Skeletal muscle satellite cell (primary cell): Measurements from ENCODE around the gene RRP9. TPM values are rescaled to one million over a fixed set of nuclear protein-coding genes. Genes with fewer than 3 reads are reported as not detected.
"Not testable (repeated sequence)": the region's sequence is repeated elsewhere in the genome, so short reads cannot be mapped to it uniquely, and the experiment has no call there.

ENCODE experiments used
- H3K27me3 ChIP-seq: 2 replicates; pipeline ENCODE4 v1.7.0; 2013; ENCODE audit warnings: low read length; ENCODE audit not compliant: control insufficient read depth, insufficient read depth
- H3K36me3 ChIP-seq: 2 replicates; pipeline ENCODE4 v1.7.0; 2013; ENCODE audit warnings: mild to moderate bottlenecking, control low read depth, low read length; ENCODE audit not compliant: insufficient read depth
- H3K4me1 ChIP-seq: 2 replicates; pipeline ENCODE4 v1.7.0; 2013; ENCODE audit warnings: low read length; ENCODE audit not compliant: control insufficient read depth, insufficient read depth
- H3K4me2 ChIP-seq: 2 replicates; pipeline ENCODE4 v1.7.0; 2013; ENCODE audit warnings: mild to moderate bottlenecking, low read length
- H3K4me3 ChIP-seq: 2 replicates; pipeline ENCODE4 v1.7.0; 2013; ENCODE audit warnings: low read length
- H3K9ac ChIP-seq: 2 replicates; pipeline ENCODE4 v1.7.0; 2013; ENCODE audit warnings: mild to moderate bottlenecking, low read depth, low read length, moderate library complexity
- H3K9me3 ChIP-seq: replicated peaks from 2 replicates; pipeline ENCODE4 v1.7.0; 2013; ENCODE audit warnings: mild to moderate bottlenecking, control low read depth, low read length
- total RNA-seq: library from RNA; depleted of rRNA; stranded (reverse); fragments of >200 nt; gene quantifications from 2 replicates; pipeline ENCODE4 v1.2.3, GENCODE V29; 2012; rRNA removed

Gene RRP9, protein sequence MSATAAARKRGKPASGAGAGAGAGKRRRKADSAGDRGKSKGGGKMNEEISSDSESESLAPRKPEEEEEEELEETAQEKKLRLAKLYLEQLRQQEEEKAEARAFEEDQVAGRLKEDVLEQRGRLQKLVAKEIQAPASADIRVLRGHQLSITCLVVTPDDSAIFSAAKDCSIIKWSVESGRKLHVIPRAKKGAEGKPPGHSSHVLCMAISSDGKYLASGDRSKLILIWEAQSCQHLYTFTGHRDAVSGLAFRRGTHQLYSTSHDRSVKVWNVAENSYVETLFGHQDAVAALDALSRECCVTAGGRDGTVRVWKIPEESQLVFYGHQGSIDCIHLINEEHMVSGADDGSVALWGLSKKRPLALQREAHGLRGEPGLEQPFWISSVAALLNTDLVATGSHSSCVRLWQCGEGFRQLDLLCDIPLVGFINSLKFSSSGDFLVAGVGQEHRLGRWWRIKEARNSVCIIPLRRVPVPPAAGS
- total RNA-seq: 46.5 and 56.0 TPM in 2 replicates

DNA sequence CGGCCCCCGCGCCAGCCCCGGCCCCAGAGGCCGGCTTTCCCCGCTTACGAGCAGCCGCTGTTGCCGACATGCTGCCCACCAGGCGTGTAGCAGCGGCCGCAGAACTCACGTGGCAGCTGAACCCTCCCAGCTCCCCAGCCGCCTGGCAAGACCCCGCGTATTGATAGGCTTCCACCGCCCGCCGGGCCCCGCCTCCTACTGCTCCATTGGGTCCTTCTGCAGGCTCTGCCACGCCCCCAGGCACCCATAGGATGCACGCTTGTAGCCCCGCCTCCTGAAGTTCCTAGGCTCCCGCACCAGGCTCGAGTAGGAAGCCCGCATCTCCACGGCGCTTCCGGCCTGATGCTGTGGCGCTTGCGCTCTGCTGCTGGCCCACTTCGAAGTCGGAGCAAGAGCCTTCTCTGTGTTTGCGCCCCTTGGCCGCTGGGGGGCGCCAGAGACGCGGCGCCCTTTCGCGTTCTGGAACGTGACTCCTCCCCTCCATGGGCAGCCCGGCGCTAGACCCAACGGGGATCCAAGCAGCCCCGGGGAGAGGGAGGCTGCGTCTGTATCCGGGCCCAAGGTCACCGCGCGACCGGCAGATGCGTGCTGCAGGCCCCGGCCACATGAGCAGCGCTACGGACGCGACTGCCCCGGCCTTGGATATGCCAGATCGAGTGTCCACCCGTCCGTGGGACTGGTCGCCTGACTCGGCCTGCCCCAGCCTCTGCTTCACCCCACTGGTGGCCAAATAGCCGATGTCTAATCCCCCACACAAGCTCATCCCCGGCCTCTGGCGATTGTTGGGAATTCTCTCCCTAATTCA lies at the start of gene RRP9, which contains the start of gene PARP3:
TSS of gene RRP9 (minus strand) at position 107 of the 805 bp plus-strand sequence. CDS start at position 70, 37 bp downstream.
TSS of gene PARP3 (plus strand) at position 566 of the 805 bp plus-strand sequence. CDS start 993 bp downstream, outside the sequence.
- H3K9ac ChIP-seq: peak within 1 kb of the TSS; percentile 91
- H3K9me3 ChIP-seq: no peaks in the 10 kb centered on the region
- peaks cover 9% of the 10 kb centered on the region for H3K36me3 ChIP-seq
- H3K4me1 ChIP-seq: peaks cover 26% of the 10 kb centered on the region
- H3K27me3 ChIP-seq: no peaks in the 10 kb centered on the region
- peak within 1 kb of the TSS; percentile 90 for H3K4me3 ChIP-seq
- peak within 1 kb of the TSS; percentile 99 for H3K4me2 ChIP-seq

DNA sequence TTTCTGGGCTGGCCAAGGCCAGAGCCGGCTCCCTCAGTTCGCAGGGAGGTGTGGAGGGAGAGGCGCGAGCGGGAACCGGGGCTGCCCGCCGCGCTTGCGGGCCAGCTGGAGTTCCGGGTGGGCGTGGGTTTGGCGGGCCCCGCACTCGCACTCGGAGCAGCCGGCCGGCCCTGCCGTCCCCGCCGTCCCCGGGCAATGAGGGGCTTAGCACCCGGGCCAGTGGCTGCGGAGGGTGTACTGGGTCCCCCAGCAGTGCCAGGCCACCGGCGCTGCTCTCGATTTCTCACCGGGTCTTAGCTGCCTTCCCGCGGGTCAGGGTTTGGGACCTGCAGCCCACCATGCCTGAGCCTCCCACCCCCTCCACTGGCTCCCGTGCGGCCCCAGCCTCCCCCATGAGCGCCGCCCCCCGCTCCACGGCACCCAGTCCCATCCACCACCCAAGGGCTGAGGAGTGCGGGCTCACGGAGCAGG lies 48.8 kb upstream of the RRP9 start:
- H3K4me2 ChIP-seq, H3K27me3 ChIP-seq, H3K9me3 ChIP-seq, H3K9ac ChIP-seq, H3K4me3 ChIP-seq: not testable (repeated sequence)
- Histone ChIP-seq H3K36me3 (peaks cover 40% of the 10 kb centered on the region), H3K4me1 (peaks cover 22% of the 10 kb centered on the region)

DNA sequence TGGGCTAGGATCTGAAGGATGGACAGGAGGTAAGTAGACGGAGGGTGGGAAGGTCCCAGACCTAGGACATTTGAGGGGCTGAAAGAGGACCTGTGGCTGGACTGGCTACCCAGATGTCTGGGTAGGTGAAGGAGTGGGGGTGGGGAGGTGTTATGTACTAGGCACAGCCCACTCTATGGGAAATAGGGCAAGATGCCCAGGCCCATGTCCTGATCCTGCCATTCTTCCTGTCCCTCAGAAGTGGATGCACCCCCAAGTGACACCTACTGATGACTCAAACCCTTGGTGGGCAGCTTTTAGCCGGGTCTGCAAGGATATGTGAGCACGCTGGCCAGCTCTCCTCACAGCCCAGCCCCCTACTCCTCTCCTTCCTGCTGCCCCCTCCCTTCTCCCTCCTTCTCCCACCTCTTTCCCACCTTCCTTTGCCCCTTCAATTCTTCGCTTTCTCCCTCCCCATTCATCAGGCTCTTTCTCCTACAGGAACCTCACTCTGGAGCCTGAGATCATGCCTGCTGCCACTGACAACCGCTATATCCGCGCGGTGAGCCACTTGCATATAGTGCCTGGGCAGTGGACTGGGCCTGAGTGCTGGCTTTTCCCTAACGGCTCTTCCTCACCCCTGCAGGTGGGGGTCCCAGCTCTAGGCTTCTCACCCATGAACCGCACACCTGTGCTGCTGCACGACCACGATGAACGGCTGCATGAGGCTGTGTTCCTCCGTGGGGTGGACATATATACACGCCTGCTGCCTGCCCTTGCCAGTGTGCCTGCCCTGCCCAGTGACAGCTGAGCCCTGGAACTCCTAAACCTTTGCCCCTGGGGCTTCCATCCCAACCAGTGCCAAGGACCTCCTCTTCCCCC lies 46.8 kb upstream of the RRP9 start:
- Histone ChIP-seq H3K9ac (no peak overlapping the region), H3K4me1 (peaks cover 19% of the 10 kb centered on the region)

DNA sequence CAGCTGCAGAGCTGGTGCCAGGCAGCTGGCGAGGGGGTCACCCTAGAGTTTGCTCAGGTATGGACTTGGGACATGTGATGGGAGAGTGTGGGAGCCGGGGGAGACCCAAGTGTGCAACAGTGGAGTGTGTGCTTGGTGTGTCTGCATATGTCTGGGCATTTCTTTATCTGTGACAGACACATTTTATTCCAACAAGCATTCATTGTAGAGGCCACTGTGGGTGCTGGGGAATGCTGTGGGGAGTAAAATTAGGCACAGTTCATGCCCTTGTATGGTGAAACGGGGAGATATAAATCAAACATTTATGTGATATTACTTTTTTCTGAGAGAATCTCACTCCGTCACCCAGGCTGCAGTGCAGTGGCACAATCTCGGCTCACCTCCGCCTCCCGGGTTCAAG lies 45.9 kb upstream of the RRP9 start:
- no peaks in the 10 kb centered on the region for H3K27me3 ChIP-seq
- no peaks in the 10 kb centered on the region for H3K9me3 ChIP-seq
- no peak overlapping the region for H3K4me2 ChIP-seq
- no peak overlapping the region for H3K9ac ChIP-seq
- H3K36me3 ChIP-seq: peaks cover 14% of the 10 kb centered on the region
- peaks cover 17% of the 10 kb centered on the region for H3K4me1 ChIP-seq
- no peak overlapping the region for H3K4me3 ChIP-seq

More for the DNA sequence above, 46.8 kb upstream of the RRP9 start:
- Histone ChIP-seq H3K4me3 (no peak overlapping the region), H3K27me3 (no peaks in the 10 kb centered on the region), H3K4me2 (no peak overlapping the region), H3K9me3 (no peaks in the 10 kb centered on the region), H3K36me3 (peaks cover 22% of the 10 kb centered on the region)

DNA sequence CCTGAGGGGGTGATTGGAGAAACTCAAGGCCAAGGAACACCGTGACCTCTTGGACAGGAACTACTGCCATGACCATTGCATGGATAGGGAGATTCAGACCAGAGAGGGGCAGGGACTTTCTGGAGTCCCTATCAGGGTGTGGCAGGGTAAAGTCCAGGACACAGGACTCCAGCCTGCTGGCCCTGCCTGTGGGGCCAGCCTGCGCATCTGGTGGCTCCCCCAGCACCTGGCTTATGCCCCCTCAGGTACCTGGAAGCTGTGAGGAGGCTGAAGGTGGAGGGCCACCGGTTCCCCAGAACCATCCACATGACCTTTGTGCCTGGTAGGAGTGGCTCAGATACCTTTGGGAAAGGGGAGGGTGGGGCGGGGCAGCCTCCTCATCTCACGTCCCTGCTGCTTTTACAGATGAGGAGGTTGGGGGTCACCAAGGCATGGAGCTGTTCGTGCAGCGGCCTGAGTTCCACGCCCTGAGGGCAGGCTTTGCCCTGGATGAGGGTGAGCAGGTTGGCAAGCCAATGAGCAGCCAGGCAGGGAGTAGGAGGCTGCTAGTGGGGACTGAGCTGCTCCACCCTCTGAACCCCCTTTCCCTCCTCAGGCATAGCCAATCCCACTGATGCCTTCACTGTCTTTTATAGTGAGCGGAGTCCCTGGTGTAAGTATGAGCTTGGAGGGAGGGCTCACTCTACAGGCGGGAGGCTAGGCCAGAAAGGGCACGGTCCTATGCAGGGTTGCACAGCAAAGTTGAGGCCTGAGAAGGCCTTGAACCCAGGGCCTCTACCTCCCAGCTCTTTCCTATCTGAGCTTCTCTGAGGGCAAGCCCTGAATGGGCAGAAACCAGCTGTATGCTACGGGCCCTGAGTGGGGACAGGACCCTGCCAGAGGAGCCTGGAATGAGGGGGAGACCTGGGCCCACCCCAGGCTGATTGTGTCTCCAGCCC lies 44.6 kb upstream of the RRP9 start:
- H3K4me3 ChIP-seq: no peak overlapping the region

DNA sequence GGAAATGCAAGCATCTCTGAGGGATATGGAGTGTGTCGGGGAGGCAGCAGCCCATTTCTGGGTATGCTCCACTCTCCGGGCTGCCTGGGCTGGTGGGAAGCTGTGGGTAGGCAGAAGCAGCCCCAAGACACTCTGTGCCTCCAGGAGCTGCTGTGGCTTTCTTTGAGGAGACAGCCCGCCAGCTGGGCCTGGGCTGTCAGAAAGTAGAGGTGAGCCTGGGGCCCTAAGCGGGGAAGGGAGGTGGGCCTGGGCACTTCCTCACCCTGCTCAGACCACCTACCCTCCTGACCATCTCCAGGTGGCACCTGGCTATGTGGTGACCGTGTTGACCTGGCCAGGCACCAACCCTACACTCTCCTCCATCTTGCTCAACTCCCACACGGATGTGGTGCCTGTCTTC lies 43.4 kb upstream of the RRP9 start:
- H3K9me3 ChIP-seq: no peaks in the 10 kb centered on the region
- no peak overlapping the region for H3K9ac ChIP-seq
- H3K4me1 ChIP-seq: peaks cover 21% of the 10 kb centered on the region
- no peaks in the 10 kb centered on the region for H3K27me3 ChIP-seq
- no peaks in the 10 kb centered on the region for H3K36me3 ChIP-seq
- H3K4me3 ChIP-seq: no peak overlapping the region
- H3K4me2 ChIP-seq: no peak overlapping the region

More for the DNA sequence above, 44.6 kb upstream of the RRP9 start:
- no peak overlapping the region for H3K9ac ChIP-seq
- H3K9me3 ChIP-seq: no peaks in the 10 kb centered on the region
- peaks cover 1% of the 10 kb centered on the region for H3K36me3 ChIP-seq
- no peaks in the 10 kb centered on the region for H3K27me3 ChIP-seq
- peaks cover 21% of the 10 kb centered on the region for H3K4me1 ChIP-seq
- H3K4me2 ChIP-seq: no peak overlapping the region

DNA sequence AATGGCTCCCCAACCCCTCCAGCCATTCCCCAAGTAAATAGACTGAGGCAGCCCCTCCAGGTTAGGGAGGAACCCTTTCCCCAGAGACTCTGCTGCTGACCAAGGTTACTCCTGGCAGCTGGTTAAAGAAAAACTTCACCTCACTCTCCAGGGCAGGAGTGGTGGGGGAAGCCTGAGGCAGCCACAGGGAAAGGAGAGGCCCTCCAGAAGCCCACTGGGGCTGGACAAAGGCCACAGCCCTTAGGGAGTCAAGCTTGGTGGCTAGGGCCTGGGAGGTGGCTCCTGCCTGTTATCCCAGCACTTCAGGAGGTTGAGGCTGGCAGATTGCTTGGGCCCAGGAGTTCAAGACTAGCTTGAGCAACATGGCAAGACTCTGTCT lies 42.6 kb upstream of the RRP9 start:
- Histone ChIP-seq H3K4me3 (peak overlapping the region; percentile 73), H3K4me2 (peak overlapping the region; percentile 92)

DNA sequence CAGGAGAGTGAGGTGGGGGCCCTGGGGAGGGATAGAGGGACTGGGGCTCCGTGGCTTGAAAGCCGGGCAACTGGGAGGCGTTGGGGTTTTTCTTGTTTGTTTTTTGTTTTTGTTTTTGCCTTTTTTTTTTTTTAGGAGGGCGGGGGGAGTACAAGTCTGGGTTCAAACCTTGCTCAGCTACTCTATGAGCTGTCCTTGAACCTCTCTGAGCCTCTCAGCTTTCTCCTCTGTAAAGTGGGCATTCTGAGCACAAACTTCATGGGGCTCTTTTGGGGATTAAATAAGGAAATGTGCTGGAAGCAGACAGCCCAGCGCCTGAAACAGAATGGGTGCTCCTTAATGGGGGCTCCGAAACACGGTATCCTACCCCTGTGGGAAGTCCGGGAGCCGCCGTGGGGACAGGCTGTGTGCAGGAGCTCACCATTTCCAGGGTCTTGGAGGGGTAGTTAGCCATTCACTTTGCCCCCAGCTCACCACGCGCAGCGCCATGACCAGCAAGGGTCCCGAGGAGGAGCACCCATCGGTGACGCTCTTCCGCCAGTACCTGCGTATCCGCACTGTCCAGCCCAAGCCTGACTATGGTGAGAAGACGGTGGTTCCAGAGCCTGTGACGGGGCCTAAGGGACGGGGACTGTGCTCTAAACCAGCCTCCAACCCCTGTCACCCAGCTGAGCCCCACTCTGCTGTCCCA lies 42.0 kb upstream of the RRP9 start:
- peak overlapping the region; percentile 73 for H3K4me3 ChIP-seq
- H3K36me3 ChIP-seq: no peaks in the 10 kb centered on the region
- peaks cover 21% of the 10 kb centered on the region for H3K4me1 ChIP-seq
- no peaks in the 10 kb centered on the region for H3K27me3 ChIP-seq
- no peaks in the 10 kb centered on the region for H3K9me3 ChIP-seq
- H3K4me2 ChIP-seq: peak overlapping the region; percentile 92
- peak overlapping the region; percentile 90 for H3K9ac ChIP-seq

More for the DNA sequence above, 42.6 kb upstream of the RRP9 start:
- Histone ChIP-seq H3K9me3 (no peaks in the 10 kb centered on the region), H3K27me3 (no peaks in the 10 kb centered on the region), H3K36me3 (no peaks in the 10 kb centered on the region), H3K9ac (peak overlapping the region; percentile 90), H3K4me1 (peaks cover 21% of the 10 kb centered on the region)

DNA sequence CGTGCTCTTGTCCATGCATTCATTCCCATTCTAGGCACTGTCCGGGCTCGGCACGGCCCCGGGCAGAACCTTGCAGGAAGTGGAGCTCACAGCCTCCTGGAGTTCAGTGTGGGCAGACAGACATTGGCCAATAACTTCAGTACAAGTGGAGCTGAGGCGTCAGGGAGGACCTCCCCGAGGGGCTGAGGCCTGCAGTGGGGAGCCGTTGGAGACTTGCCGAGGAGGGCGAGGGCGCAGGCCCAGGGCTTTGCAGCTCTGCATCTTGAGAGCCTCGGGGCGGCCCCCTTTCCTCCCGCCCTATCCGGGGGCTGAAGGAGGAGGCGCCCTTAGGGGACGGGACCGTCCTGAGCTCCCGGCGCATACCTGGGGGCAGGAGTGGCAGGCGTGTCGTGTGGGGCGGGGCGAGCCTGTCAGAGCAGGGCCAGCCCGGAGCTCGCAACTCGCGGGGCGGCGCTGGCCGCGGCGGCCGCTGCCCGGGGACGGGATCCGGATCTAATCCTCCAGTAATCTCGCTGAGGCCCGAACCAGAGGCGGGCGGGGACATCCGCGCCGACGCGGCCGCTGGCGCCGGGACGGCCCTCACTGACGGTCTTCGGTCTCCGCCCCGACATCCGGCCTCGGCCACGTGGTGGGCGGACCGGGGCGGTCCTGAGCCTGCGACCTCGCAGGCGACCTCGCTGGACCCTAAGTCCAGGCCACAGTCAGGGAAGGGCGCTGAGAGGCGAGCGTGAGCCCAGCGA lies 41.3 kb upstream of the RRP9 start, which contains the start of gene ACY1:
TSS of gene ACY1 (plus strand) at position 698 of the 740 bp plus-strand sequence. CDS start 530 bp downstream, outside the sequence.
- H3K27me3 ChIP-seq: no peaks in the 10 kb centered on the region
- H3K4me3 ChIP-seq: peak within 1 kb of the TSS; percentile 73
- no peaks in the 10 kb centered on the region for H3K9me3 ChIP-seq
- H3K4me2 ChIP-seq: peak within 1 kb of the TSS; percentile 92
- no peaks in the 10 kb centered on the region for H3K36me3 ChIP-seq
- H3K9ac ChIP-seq: peak within 1 kb of the TSS; percentile 90
- H3K4me1 ChIP-seq: peaks cover 21% of the 10 kb centered on the region
